ENCODE measurements around the gene UACA. TPM values are rescaled to one million over a fixed set of nuclear protein-coding genes. Genes with fewer than 3 reads are reported as not detected.
A peak's percentile ranks its signal among the peaks of the same experiment; 100 is the strongest.

UACA gene
- polyA plus RNA-seq, 1 of the 3 experiments (the other 2 are of a cell fraction): 35.9 TPM

DNA sequence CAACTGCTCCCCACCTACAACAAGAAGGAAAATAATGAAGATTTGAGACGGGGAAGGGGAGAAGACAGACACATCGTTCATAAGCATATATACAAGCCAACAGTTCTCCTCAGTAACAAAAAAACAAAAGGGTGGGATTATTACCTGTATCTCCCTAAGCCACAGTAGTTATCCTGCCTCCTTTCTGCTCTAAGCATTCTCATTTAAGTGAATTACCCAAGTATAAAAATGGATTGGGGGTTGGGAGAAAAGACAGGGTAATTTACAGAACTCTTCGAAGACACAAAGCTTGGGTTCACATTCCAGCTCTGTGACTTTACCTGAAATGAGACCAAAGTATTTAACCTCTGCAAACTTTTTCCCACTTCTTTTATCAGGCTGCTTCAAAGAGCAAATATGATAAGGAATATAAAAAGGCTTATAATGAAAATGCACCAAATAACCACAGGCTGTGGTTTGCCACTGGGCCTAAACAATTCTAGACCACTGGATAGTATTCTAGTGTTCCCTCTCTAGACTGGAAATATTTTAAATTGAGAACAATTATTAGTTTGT is 64.4 kb downstream of the UACA start:
- no peak for DNase-seq
- no peak overlapping the region for H2AFZ ChIP-seq (ENCODE audit: low read depth)
- peak overlapping the region; percentile 67; the same call in 1 of the 2 replicates for H3K9ac ChIP-seq
- H4K20me1 ChIP-seq (ENCODE audit: insufficient read depth): peaks cover 7% of the 10 kb centered on the region; the same call in 1 of the 2 replicates
- WGBS (ENCODE audit: low lambda C conversion rate): 80% methylated on average over 3 of the region's 3 CpGs
- H3K36me3 ChIP-seq (replicated peaks in 1 of 2; ENCODE audit: control insufficient read depth in 1 of 2, insufficient read depth in 2 of 2, low read length in 1 of 2): peaks cover 21 to 41% of the 10 kb centered on the region in 2 experiments
- ChIA-PET CTCF (interaction anchor here (0.9 to 1.0 kb wide), 2 partner anchors 19 to 23 kb away, joined by 3 read pairs; no protein-coding TSS in a partner anchor), POLR2A (no interaction called here)
- no peak overlapping the region; a peak in 1 of 4 replicates for H3K4me3 ChIP-seq (ENCODE audit: low read depth in 2 of 2, low read length in 1 of 2)
- TF ChIP-seq POLR2AphosphoS5 (IDR thresholded peaks at IDR 0.05; ENCODE audit: low read depth, low read length) (no peak), PBX3 (IDR thresholded peaks at IDR 0.05) (no peak), MXI1 (IDR thresholded peaks at IDR 0.05; ENCODE audit: low read depth, low read length) (no peak)
- H3K79me2 ChIP-seq (ENCODE audit: insufficient read depth): peaks cover 100% of the 10 kb centered on the region
- peaks cover 9 to 41% of the 10 kb centered on the region in 2 experiments for H3K4me1 ChIP-seq (ENCODE audit: control insufficient read depth in 1 of 2, insufficient read depth in 2 of 2, low read depth in 1 of 2, low read length in 1 of 2)
- H3K27ac ChIP-seq (ENCODE audit: low read depth in 2 of 2, low read length in 1 of 2): peak overlapping the region; percentile 48 to 91; a peak in 3 of 4 replicates
- H3K4me2 ChIP-seq: peak overlapping the region; percentile 74
- peaks cover 47% of the 10 kb centered on the region for H3F3A ChIP-seq (replicated peaks; ENCODE audit: insufficient read depth)
- no peaks in the 10 kb centered on the region for H3K9me3 ChIP-seq
- H3K9me2 ChIP-seq: no peaks in the 10 kb centered on the region
- H3K27me3 ChIP-seq (ENCODE audit: insufficient read depth): no peaks in the 10 kb centered on the region

- Histone ChIP-seq H3K79me2 (ENCODE audit: insufficient read depth) (peaks cover 100% of the 10 kb centered on the region), H3K9ac (peak overlapping the region; percentile 67; the same call in 1 of the 2 replicates), H3K27me3 (ENCODE audit: insufficient read depth) (no peaks in the 10 kb centered on the region), H3K9me3 (no peaks in the 10 kb centered on the region), H2AFZ (ENCODE audit: low read depth) (no peak overlapping the region), H3K27ac (ENCODE audit: low read depth in 2 of 2, low read length in 1 of 2) (peak overlapping the region; percentile 48 to 91; a peak in 3 of 4 replicates), H3K9me2 (no peaks in the 10 kb centered on the region), H3F3A (replicated peaks; ENCODE audit: insufficient read depth) (peaks cover 43% of the 10 kb centered on the region), H4K20me1 (ENCODE audit: insufficient read depth) (peaks cover 5% of the 10 kb centered on the region; the same call in 1 of the 2 replicates), H3K4me3 (ENCODE audit: low read depth in 2 of 2, low read length in 1 of 2) (no peak overlapping the region), H3K4me1 (ENCODE audit: control insufficient read depth in 1 of 2, insufficient read depth in 2 of 2, low read depth in 1 of 2, low read length in 1 of 2) (peaks cover 4 to 36% of the 10 kb centered on the region in 2 experiments), H3K36me3 (replicated peaks in 1 of 2; ENCODE audit: control insufficient read depth in 1 of 2, insufficient read depth in 2 of 2, low read length in 1 of 2) (peaks cover 25 to 45% of the 10 kb centered on the region in 2 experiments), H3K4me2 (peak overlapping the region; percentile 74)
- DNase-seq: no peak
- POLR2A ChIA-PET: no interaction called here
- TF ChIP-seq YY1 (IDR thresholded peaks at IDR 0.05; ENCODE audit: low read depth) (no peak), EP300 (IDR thresholded peaks at IDR 0.05; ENCODE audit: borderline replicate concordance in 1 of 2, low read depth in 1 of 2, low read length in 1 of 2) (no peak), REST (IDR thresholded peaks at IDR 0.05; ENCODE audit: low read depth, low read length) (no peak), MEF2A (IDR thresholded peaks at IDR 0.05; ENCODE audit: borderline replicate concordance, low read depth) (peak; percentile 51; the same call in 1 of the 2 replicates), MXI1 (IDR thresholded peaks at IDR 0.05; ENCODE audit: low read depth, low read length) (no peak), TEAD4 (IDR thresholded peaks at IDR 0.05; ENCODE audit: borderline replicate concordance, insufficient read depth) (no peak), ZBTB33 (IDR thresholded peaks at IDR 0.05; ENCODE audit: borderline replicate concordance, low read depth) (no peak)
- CTCF ChIA-PET: interaction anchor here (0.9 to 1.0 kb wide), 2 partner anchors 19 to 24 kb away, joined by 3 read pairs; no protein-coding TSS in a partner anchor
These were observed 64.9 kb downstream of the UACA start for GRCh38 chr15:70698426-70698825.

Measured in SK-N-SH (cell line).